22Rv1 (cell line): Measurements from ENCODE around the gene OR9Q1.

ENCODE experiments used
- H3K27ac ChIP-seq: fragments of 450-650 bp; 2 replicates; pipeline ENCODE4 v1.5.1; 2017
- CTCF ChIP-seq: fragments of 450-650 bp; IDR thresholded peaks from 2 replicates; pipeline ENCODE4 v1.5.1; 2017; ENCODE audit warnings: mild to moderate bottlenecking
- ZFX ChIP-seq: fragments of 450-650 bp; IDR thresholded peaks from 2 replicates; pipeline ENCODE4 v1.6.1; 2017; ENCODE audit warnings: antibody characterized with exemption, borderline replicate concordance

Gene OR9Q1

DNA sequence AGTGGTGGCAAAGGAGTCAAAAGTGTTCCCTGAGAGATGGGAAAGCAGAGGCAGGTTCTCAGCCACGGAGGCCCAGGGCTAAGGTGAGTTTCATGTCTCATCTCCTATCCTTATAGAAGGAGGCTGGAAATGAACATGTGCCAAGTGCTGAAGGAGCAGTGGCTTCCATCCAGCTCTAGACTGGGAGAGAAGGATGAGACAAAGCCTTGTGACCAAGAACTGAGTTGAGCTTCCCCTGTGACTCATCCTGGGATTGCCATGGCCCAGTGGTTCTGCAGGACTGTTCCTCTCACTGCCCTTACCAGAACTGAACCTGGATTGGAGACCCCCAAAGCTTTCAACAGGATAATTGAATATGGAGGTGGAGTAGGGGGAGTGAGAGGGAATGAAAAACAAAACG is 16.7 kb upstream of the OR9Q1 start:
- no peak for TF ChIP-seq ZFX
- TF ChIP-seq CTCF, result no peak
- no peak overlapping the region for H3K27ac ChIP-seq

GRCh38 chr11:58011771-58012170 is 11.9 kb upstream of the OR9Q1 start:
- no peak overlapping the region for H3K27ac ChIP-seq
- TF ChIP-seq ZFX (no peak), CTCF (no peak)

GRCh38 chr11:58024601-58025091 is 965 bp downstream of the OR9Q1 start:
- TF ChIP-seq CTCF (no peak), ZFX (no peak)
- H3K27ac ChIP-seq, result no peak overlapping the region

GRCh38 chr11:58027341-58027740 is 3.7 kb downstream of the OR9Q1 start:
- TF ChIP-seq CTCF (no peak), ZFX (no peak)
- H3K27ac ChIP-seq, result no peak overlapping the region

DNA sequence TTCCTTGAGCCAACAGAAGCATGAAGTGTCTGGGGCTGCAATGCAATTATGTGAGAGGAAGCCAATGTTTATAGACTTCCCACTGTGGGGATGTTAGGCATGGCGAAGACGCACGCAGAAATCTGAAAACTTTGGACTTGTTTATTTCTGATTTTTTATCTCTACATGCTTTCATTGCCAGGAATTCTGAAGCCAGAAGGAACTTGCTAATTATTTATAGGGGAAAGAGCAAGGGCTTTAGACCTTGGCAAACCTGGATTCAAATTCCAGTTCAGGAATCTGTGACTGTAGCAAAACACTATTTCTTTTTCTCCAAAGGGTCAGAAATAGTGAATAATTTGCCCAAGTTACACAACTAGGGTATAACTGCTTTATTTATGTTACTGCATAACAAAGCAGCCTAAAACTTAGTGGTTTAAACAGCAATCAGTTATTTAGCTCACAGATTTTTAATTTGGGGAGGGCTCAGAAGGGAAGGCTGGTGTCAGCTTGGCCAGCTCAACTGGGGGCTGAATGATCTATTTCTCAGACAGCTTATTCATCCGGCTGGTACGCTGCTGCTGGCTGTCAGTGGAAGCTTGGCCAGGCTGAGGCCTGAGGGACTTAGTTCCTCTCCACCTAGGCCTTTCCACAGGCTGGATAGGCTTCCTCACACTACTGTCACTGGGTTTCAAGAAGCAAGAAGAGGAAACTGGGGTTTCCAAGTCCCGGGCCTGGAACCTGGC is 5.2 kb downstream of the OR9Q1 start:
- H3K27ac ChIP-seq, result no peak overlapping the region
- TF ChIP-seq CTCF (no peak), ZFX (no peak)

GRCh38 chr11:58030653-58031052 is 7.0 kb downstream of the OR9Q1 start, which contains the start of gene OR6Q1:
OR6Q1 (plus strand) TSS chr11:58030953; CDS start chr11:58030953, 0 bp downstream.
- TF ChIP-seq ZFX (no peak), CTCF (no peak)
- no peak within 1 kb of the TSS for H3K27ac ChIP-seq

- TF ChIP-seq CTCF (no peak), ZFX (no peak)
- no peak overlapping the region for H3K27ac ChIP-seq
Observed at GRCh38 chr11:58034471-58034870, 10.8 kb downstream of the OR9Q1 start.
